Small intestine (tissue), 7 donors: ENCODE measurements around the gene MYBPH. TPM values are rescaled to one million over a fixed set of nuclear protein-coding genes. Genes with fewer than 3 reads are reported as not detected.
A peak's percentile ranks its signal among the peaks of the same experiment; 100 is the strongest.

Experiments used
- DNase-seq, 2 donors: peaks; one replicate each; pipeline versions ENCODE4 v3.0.0 to v3.0.0-alpha.2; 2013
- FAIRE-seq: peaks from 2 replicates; lab custom pipeline; 2012; peaks lifted over from hg19 to GRCh38; lab: Jason Lieb, UNC
- H3K27ac ChIP-seq, 3 donors: one replicate each; pipeline ENCODE4 v1.5.1; 2013; ENCODE audit warnings: low read length in 2 of 3, mild to moderate bottlenecking in 2 of 3, control low read depth in 1 of 3, inconsistent platforms in 1 of 3, low read depth in 1 of 3, moderate library complexity in 1 of 3
- H3K27me3 ChIP-seq, 3 donors: one replicate each; pipeline ENCODE4 v1.6.1; 2013; ENCODE audit warnings: low read length in 3 of 3, inconsistent platforms in 1 of 3; ENCODE audit not compliant: control insufficient read depth in 3 of 3, insufficient read depth in 3 of 3
- H3K36me3 ChIP-seq, 3 donors: one replicate each; pipeline ENCODE4 v1.6.1; 2013; ENCODE audit warnings: low read length in 3 of 3, inconsistent platforms in 1 of 3, low read depth in 1 of 3, mild to moderate bottlenecking in 1 of 3, moderate library complexity in 1 of 3; ENCODE audit not compliant: control insufficient read depth in 3 of 3, insufficient read depth in 2 of 3
- H3K4me1 ChIP-seq, 3 donors: one replicate each; pipeline ENCODE4 v1.6.1; 2013; ENCODE audit warnings: low read length in 2 of 3, inconsistent platforms in 1 of 3, low read depth in 1 of 3, mild to moderate bottlenecking in 1 of 3, moderate library complexity in 1 of 3; ENCODE audit not compliant: control insufficient read depth in 3 of 3, insufficient read depth in 2 of 3
- H3K4me3 ChIP-seq, 3 donors: one replicate each; pipeline ENCODE4 v1.5.1; 2013; ENCODE audit warnings: low read length in 3 of 3, control low read depth in 1 of 3, inconsistent platforms in 1 of 3, low read depth in 1 of 3, mild to moderate bottlenecking in 1 of 3, moderate library complexity in 1 of 3
- H3K9me3 ChIP-seq, 2 donors: one replicate each; pipeline ENCODE4 v1.6.1; 2013; ENCODE audit warnings: low read depth in 1 of 2, low read length in 1 of 2; ENCODE audit not compliant: control insufficient read depth in 2 of 2, insufficient read depth in 1 of 2
- WGBS, 3 donors: extraction: QIAGEN DNeasy Blood & Tissue Kit; methylation state at CpG; one replicate each; pipeline ENCODE4 v1.1.7; 2013; 5-methylcytosine and 5-hydroxymethylcytosine counted together
- polyA plus RNA-seq, 4 donors: library from polyadenylated mRNA; stranded (reverse) in 3 of 4; unstranded in 1 of 4; fragments of 200-250 nt in 3 of 4; fragments of 120-200 nt in 1 of 4; gene quantifications; one replicate each; pipeline versions ENCODE4 v1.2.1 to v1.2.3, GENCODE V29; 2013
- donor health status: healthy with polysubstance abuse.
- donor health status: control.
- donor health status: control.
- donor health status: Bipolar disorder and iron deficiency.
- donor health status: healthy.

The MYBPH gene
- polyA plus RNA-seq, 4 donors, result 1.1 TPM; not detected in 3

GRCh38 chr1:203173566-203173965, 2.1 kb downstream of the MYBPH start:
- no peaks in the 10 kb centered on the region for H3K9me3 ChIP-seq
- H3K4me3 ChIP-seq, result no peak overlapping the region
- H3K27ac ChIP-seq, result no peak overlapping the region
- no peaks in the 10 kb centered on the region for H3K4me1 ChIP-seq
- DNase-seq (no peak), FAIRE-seq (no peak)
- H3K27me3 ChIP-seq, result peaks cover 0 to 2% (median 0%) of the 10 kb centered on the region in 3 donors
- 62 to 76% (median 66%) methylated on average over 5 of the region's 5 CpGs for WGBS, 3 donors
- no peaks in the 10 kb centered on the region for H3K36me3 ChIP-seq

GRCh38 chr1:203173011-203173555, 2.5 kb downstream of the MYBPH start:
- 73 to 83% (median 83%) methylated on average over 2 of the region's 2 CpGs for WGBS, 3 donors
- Histone ChIP-seq H3K27me3 (peaks cover 0 to 2% (median 0%) of the 10 kb centered on the region in 3 donors), H3K4me3 (no peak overlapping the region), H3K36me3 (no peaks in the 10 kb centered on the region), H3K27ac (no peak overlapping the region), H3K9me3 (no peaks in the 10 kb centered on the region), H3K4me1 (no peaks in the 10 kb centered on the region)
- DNase-seq, result no peak
- FAIRE-seq, result no peak

GRCh38 chr1:203172184-203173010, 3.2 kb downstream of the MYBPH start:
- H3K27me3 ChIP-seq, result peaks cover 0 to 2% (median 0%) of the 10 kb centered on the region in 3 donors
- no peaks in the 10 kb centered on the region for H3K9me3 ChIP-seq
- H3K4me1 ChIP-seq, result no peaks in the 10 kb centered on the region
- no peak overlapping the region for H3K4me3 ChIP-seq
- H3K27ac ChIP-seq, result no peak overlapping the region
- 48 to 59% (median 53%) methylated on average over 8 of the region's 8 CpGs for WGBS, 3 donors
- DNase-seq, result peak; percentile 53 to 62
- FAIRE-seq, result no peak
- no peaks in the 10 kb centered on the region for H3K36me3 ChIP-seq

GRCh38 chr1:203171341-203172183, 4.1 kb downstream of the MYBPH start:
- H3K36me3 ChIP-seq, result no peaks in the 10 kb centered on the region
- H3K27me3 ChIP-seq, result peaks cover 0 to 2% (median 0%) of the 10 kb centered on the region in 3 donors
- 89 to 93% (median 90%) methylated on average over 22 of the region's 22 CpGs for WGBS, 3 donors
- DNase-seq (no peak), FAIRE-seq (no peak)
- no peak overlapping the region for H3K4me3 ChIP-seq
- no peaks in the 10 kb centered on the region for H3K9me3 ChIP-seq
- H3K27ac ChIP-seq, result no peak overlapping the region
- peaks cover 0 to 5% (median 0%) of the 10 kb centered on the region in 3 donors for H3K4me1 ChIP-seq

- 59 to 78% (median 68%) methylated on average over 8 of the region's 8 CpGs for WGBS, 3 donors
Observed at GRCh38 chr1:203170625-203171330, 4.8 kb downstream of the MYBPH start.

GRCh38 chr1:203169770-203170520, 5.7 kb downstream of the MYBPH start:
- DNase-seq, result no peak

More at GRCh38 chr1:203170625-203171330, 4.8 kb downstream of the MYBPH start:
- Histone ChIP-seq H3K4me3 (no peak overlapping the region), H3K36me3 (no peaks in the 10 kb centered on the region), H3K27ac (no peak overlapping the region), H3K27me3 (peaks cover 0 to 2% (median 0%) of the 10 kb centered on the region in 3 donors), H3K4me1 (peaks cover 0 to 6% (median 0%) of the 10 kb centered on the region in 3 donors), H3K9me3 (no peaks in the 10 kb centered on the region)
- DNase-seq (no peak), FAIRE-seq (no peak)

GRCh38 chr1:203168991-203169390, 6.6 kb downstream of the MYBPH start:
- no peak for DNase-seq
- H3K27me3 ChIP-seq, result peaks cover 0 to 2% (median 0%) of the 10 kb centered on the region in 3 donors
- no peaks in the 10 kb centered on the region for H3K9me3 ChIP-seq
- no peak overlapping the region for H3K27ac ChIP-seq
- no peaks in the 10 kb centered on the region for H3K36me3 ChIP-seq
- FAIRE-seq, result no peak
- peaks cover 0 to 6% (median 0%) of the 10 kb centered on the region in 3 donors for H3K4me1 ChIP-seq
- WGBS, 3 donors, result 79 to 91% (median 91%) methylated on average over 9 of the region's 9 CpGs
- H3K4me3 ChIP-seq, result no peak overlapping the region

More at GRCh38 chr1:203169770-203170520, 5.7 kb downstream of the MYBPH start:
- Histone ChIP-seq H3K4me1 (peaks cover 0 to 6% (median 0%) of the 10 kb centered on the region in 3 donors), H3K27me3 (peaks cover 0 to 2% (median 0%) of the 10 kb centered on the region in 3 donors), H3K9me3 (no peaks in the 10 kb centered on the region), H3K27ac (no peak overlapping the region), H3K36me3 (no peaks in the 10 kb centered on the region), H3K4me3 (no peak overlapping the region)
- FAIRE-seq, result no peak
- 83 to 87% (median 86%) methylated on average over 21 of the region's 21 CpGs for WGBS, 3 donors
